H1 (cell line): ENCODE results near the gene SP9. TPM values are rescaled to one million over a fixed set of nuclear protein-coding genes. Genes with fewer than 3 reads are reported as not detected.

Experiments used
- CTBP2 ChIP-seq: IDR thresholded peaks from 2 replicates; pipeline ENCODE4 v1.7.0; 2011; ENCODE audit warnings: borderline replicate concordance, mild to moderate bottlenecking, moderate library complexity, mixed read lengths, low read length; ENCODE audit not compliant: insufficient read depth, insufficient read length
- MAFK ChIP-seq: IDR thresholded peaks from 2 replicates; pipeline ENCODE4 v1.6.1; 2012; ENCODE audit warnings: low read depth, mild to moderate bottlenecking, improper control_type of control experiment, low read length
- polyA plus RNA-seq, 7 experiments: library from polyadenylated mRNA; depleted of rRNA in 3 of 7; stranded (reverse) in 5 of 7; unstranded in 2 of 7; fragments of >200 nt in 5 of 7; fragments of 200-250 nt in 2 of 7; gene quantifications; 1 replicate in 5 of 7; 2 replicates in 1 of 7; 4 replicates in 1 of 7; pipeline versions ENCODE4 v1.2.1 to v1.2.3, GENCODE V29; 2011 to 2013; ENCODE audit warnings: missing spikeins in 2 of 7, mixed read lengths in 2 of 7
- total RNA-seq: library from RNA; stranded (reverse); fragmentation: NEBNext Ultra II Directional; extraction: Animal tissue kit (Norgen Biotek cat#: 25700); gene quantifications from 2 replicates; pipeline ENCODE4 v1.2.1, GENCODE V29; 2021

SP9 gene
- total and polyA plus RNA-seq, 2 of the 8 experiments (the other 6 are each of a cell fraction or from before 2014, with no cell fraction given) = 0.03 to 0.11 TPM

GRCh38 chr2:174365571-174365970, 30.8 kb downstream of the SP9 start (continued):
- TF ChIP-seq CTBP2 (no peak), MAFK (no peak)
